Measurements from ENCODE around the gene CTXND1.
"Not testable (repeated sequence)": the region's sequence is repeated elsewhere in the genome, so short reads cannot be mapped to it uniquely, and the experiment has no call there.

DNA sequence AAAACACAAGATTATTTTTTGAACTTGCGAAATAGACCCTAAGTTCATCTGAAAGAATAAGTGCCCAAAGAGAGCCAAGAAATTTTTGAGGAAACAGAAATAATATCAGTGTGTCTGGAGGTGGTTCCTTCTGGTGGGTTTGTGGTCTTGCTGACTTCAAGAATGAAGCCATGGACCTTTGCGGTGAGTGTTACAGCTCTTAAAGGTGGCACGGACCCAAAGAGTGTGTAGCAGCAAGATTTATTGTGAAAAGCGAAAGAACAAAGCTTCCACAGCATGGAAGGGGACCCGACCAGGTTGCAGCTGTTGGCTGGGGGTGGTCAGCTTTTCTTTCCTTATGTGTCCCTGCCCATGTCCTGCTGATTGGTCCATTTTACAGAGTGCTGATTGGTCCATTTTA is 38.9 kb upstream of the CTXND1 start:
- not testable (repeated sequence) for TF ChIP-seq ZNF337 (CRISPR knock-in tag; IDR thresholded peaks at IDR 0.05; ENCODE audit: borderline replicate concordance, low read depth); TERF1 (CRISPR knock-in tag; IDR thresholded peaks at IDR 0.05); FOXJ3 (CRISPR knock-in tag; IDR thresholded peaks at IDR 0.05; ENCODE audit: borderline replicate concordance)

Data from HepG2 (cell line).